RWPE2 (cell line): ENCODE data around the gene CSMD2.

Experiments
- ATAC-seq: fragments of 200-7000 bp; cut with Tn5 transposase; 3 replicates; pipeline ENCODE4 v1.9.1; 2021; ENCODE audit warnings: low read depth
- DNase-seq: peaks from one replicate; pipeline ENCODE4 v3.0.0-alpha.2; 2020; ENCODE audit warnings: low spot score
- H3K27ac ChIP-seq: fragments of 450-650 bp; 2 replicates; pipeline ENCODE4 v1.5.1; 2017; ENCODE audit warnings: mild to moderate bottlenecking; ENCODE audit not compliant: poor library complexity, severe bottlenecking
- H3K27me3 ChIP-seq: fragments of 250-450 bp; sonication (Bioruptor Pico); 2 replicates; pipeline ENCODE4 v1.5.1; 2021; ENCODE audit warnings: mild to moderate bottlenecking, moderate library complexity; ENCODE audit not compliant: insufficient read depth, poor library complexity, severe bottlenecking
- H3K36me3 ChIP-seq: fragments of 250-450 bp; sonication (Bioruptor Pico); 2 replicates; pipeline ENCODE4 v1.5.1; 2020; ENCODE audit warnings: low read depth, mild to moderate bottlenecking, moderate library complexity
- H3K4me1 ChIP-seq: fragments of 250-450 bp; sonication (Bioruptor Pico); 2 replicates; pipeline ENCODE4 v1.5.1; 2021; ENCODE audit warnings: mild to moderate bottlenecking, moderate library complexity; ENCODE audit not compliant: insufficient read depth, poor library complexity, severe bottlenecking
- H3K4me3 ChIP-seq: fragments of 250-450 bp; sonication (Bioruptor Pico); 2 replicates; pipeline ENCODE4 v1.5.1; 2021; ENCODE audit warnings: mild to moderate bottlenecking, moderate library complexity; ENCODE audit not compliant: severe bottlenecking
- H3K9me3 ChIP-seq: fragments of 250-450 bp; sonication (Bioruptor Pico); 2 replicates; pipeline ENCODE4 v1.5.1; 2021; ENCODE audit warnings: mild to moderate bottlenecking, moderate library complexity; ENCODE audit not compliant: severe bottlenecking
- TF ChIP-seq, protein P1 (sequence below): fragments of 450-650 bp; IDR thresholded peaks from one replicate; pipeline ENCODE4 v1.5.1; 2017; ENCODE audit warnings: mild to moderate bottlenecking, moderate library complexity; ENCODE audit not compliant: poor library complexity, severe bottlenecking

Gene CSMD2

GRCh38 chr1:33972676-33973395, 192.2 kb downstream of the CSMD2 start:
- H3K9me3 ChIP-seq: no peaks in the 10 kb centered on the region
- no peak overlapping the region for H3K4me3 ChIP-seq
- no peaks in the 10 kb centered on the region for H3K4me1 ChIP-seq
- TF ChIP-seq, protein P1, sequence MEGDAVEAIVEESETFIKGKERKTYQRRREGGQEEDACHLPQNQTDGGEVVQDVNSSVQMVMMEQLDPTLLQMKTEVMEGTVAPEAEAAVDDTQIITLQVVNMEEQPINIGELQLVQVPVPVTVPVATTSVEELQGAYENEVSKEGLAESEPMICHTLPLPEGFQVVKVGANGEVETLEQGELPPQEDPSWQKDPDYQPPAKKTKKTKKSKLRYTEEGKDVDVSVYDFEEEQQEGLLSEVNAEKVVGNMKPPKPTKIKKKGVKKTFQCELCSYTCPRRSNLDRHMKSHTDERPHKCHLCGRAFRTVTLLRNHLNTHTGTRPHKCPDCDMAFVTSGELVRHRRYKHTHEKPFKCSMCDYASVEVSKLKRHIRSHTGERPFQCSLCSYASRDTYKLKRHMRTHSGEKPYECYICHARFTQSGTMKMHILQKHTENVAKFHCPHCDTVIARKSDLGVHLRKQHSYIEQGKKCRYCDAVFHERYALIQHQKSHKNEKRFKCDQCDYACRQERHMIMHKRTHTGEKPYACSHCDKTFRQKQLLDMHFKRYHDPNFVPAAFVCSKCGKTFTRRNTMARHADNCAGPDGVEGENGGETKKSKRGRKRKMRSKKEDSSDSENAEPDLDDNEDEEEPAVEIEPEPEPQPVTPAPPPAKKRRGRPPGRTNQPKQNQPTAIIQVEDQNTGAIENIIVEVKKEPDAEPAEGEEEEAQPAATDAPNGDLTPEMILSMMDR: no peak
- no peak overlapping the region for H3K27ac ChIP-seq
- H3K36me3 ChIP-seq: no peaks in the 10 kb centered on the region
- H3K27me3 ChIP-seq: no peaks in the 10 kb centered on the region
- ATAC-seq (no peak), DNase-seq (no peak)

- TF ChIP-seq, protein P1: no peak
- ATAC-seq: no peak
- Histone ChIP-seq H3K4me1 (no peaks in the 10 kb centered on the region), H3K27ac (no peak overlapping the region), H3K9me3 (no peaks in the 10 kb centered on the region), H3K4me3 (no peak overlapping the region), H3K36me3 (no peaks in the 10 kb centered on the region), H3K27me3 (no peaks in the 10 kb centered on the region)
- DNase-seq: no peak
These were observed 193.1 kb downstream of the CSMD2 start for GRCh38 chr1:33971913-33972312.

DNA sequence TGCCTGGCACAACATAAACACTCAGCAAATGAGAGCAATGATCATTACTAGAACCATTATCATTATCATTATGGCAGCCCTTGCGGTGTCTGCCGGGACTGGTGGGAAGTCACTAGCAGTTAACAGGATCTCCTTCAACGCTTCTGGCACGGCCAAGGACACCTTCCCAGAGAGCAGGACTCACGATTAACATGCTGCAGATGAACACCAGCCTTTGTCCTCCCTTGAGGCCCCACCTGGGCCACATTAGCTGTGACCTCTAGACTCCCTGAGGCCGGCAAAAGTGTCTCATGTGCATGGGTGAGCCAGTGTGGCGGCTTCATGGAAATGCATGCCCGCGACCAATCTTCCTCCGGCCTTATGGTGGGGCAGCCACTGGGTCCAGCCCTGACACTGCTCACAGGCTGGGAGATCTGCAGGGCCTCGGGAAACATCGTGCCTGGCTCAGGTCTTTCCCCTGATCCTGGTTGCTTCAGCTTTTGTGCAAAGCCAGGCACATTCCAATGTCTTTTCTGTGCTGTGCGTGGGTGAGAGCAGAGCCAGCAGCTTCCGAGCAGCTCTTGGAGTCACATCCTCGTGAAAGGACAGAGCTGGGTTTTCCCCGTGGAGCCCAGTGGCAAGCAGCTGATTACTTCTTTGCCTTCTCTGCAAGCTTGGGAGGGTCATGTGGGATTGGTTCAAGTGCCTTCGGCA, 193.9 kb downstream of the CSMD2 start:
- Histone ChIP-seq H3K4me1 (no peaks in the 10 kb centered on the region), H3K36me3 (no peaks in the 10 kb centered on the region), H3K27me3 (no peaks in the 10 kb centered on the region), H3K9me3 (no peaks in the 10 kb centered on the region), H3K4me3 (no peak overlapping the region), H3K27ac (no peak overlapping the region)
- TF ChIP-seq, protein P1: no peak
- ATAC-seq (no peak), DNase-seq (no peak)

- TF ChIP-seq, protein P1: no peak
- ATAC-seq: no peak
These were observed 194.7 kb downstream of the CSMD2 start for GRCh38 chr1:33970148-33970825.

More at GRCh38 chr1:33970148-33970825, 194.7 kb downstream of the CSMD2 start:
- Histone ChIP-seq H3K9me3 (no peaks in the 10 kb centered on the region), H3K27me3 (no peaks in the 10 kb centered on the region), H3K4me1 (no peaks in the 10 kb centered on the region), H3K36me3 (no peaks in the 10 kb centered on the region), H3K27ac (no peak overlapping the region), H3K4me3 (no peak overlapping the region)
- no peak for DNase-seq
